ENCODE results near the gene HABP2. TPM values are rescaled to one million over a fixed set of nuclear protein-coding genes. Genes with fewer than 3 reads are reported as not detected.

HABP2 gene
- total and polyA plus RNA-seq, 8 donors, result 0.76 to 11.4 (median 3.8) TPM; not detected in 2

- Histone ChIP-seq H3K4me3 (no peak overlapping the region), H3K9me3 (no peaks in the 10 kb centered on the region), H3K36me3 (no peaks in the 10 kb centered on the region), H3K4me1 (peaks cover 21 to 43% (median 33%) of the 10 kb centered on the region in 4 donors), H3K27me3 (no peaks in the 10 kb centered on the region), H3K27ac (peak overlapping the region in 2 of 5 donors; percentile 27 to 29)
- WGBS, 5 donors, result 56 to 70% (median 58%) methylated on average over 9 of the region's 9 CpGs
- peak in 1 of 2 donors; percentile 28 for DNase-seq
- intact Hi-C loops (cut with DNase I; ENCODE audit: low total_unique reads), result no loop called here
- TF ChIP-seq POLR2AphosphoS5 (IDR thresholded peaks at IDR 0.05), result no peak
Observed at GRCh38 chr10:113557903-113558321, 5.1 kb downstream of the HABP2 start.

GRCh38 chr10:113560071-113560470, 7.2 kb downstream of the HABP2 start:
- intact Hi-C loops (cut with DNase I; ENCODE audit: low total_unique reads), result no loop called here
- no peak for TF ChIP-seq EP300 (IDR thresholded peaks at IDR 0.05)
- no peak for TF ChIP-seq POLR2AphosphoS5 (IDR thresholded peaks at IDR 0.05)
- TF ChIP-seq CTCF (IDR thresholded peaks at IDR 0.05), result no peak
- no peak for TF ChIP-seq POLR2A (IDR thresholded peaks at IDR 0.05)
- H3K4me1 ChIP-seq, result peaks cover 21 to 39% (median 31%) of the 10 kb centered on the region in 4 donors
- no peak overlapping the region for H3K27ac ChIP-seq
- no peak for DNase-seq
- 67 to 94% (median 87%) methylated on average over 5 of the region's 5 CpGs for WGBS, 5 donors
- no peak overlapping the region for H3K4me3 ChIP-seq
- no peaks in the 10 kb centered on the region for H3K36me3 ChIP-seq
- H3K9me3 ChIP-seq, result no peaks in the 10 kb centered on the region
- H3K27me3 ChIP-seq, result no peaks in the 10 kb centered on the region

- Histone ChIP-seq H3K4me3 (no peak overlapping the region), H3K27ac (peak overlapping the region in 4 of 5 donors; percentile 38 to 78 (median 66)), H3K36me3 (no peaks in the 10 kb centered on the region), H3K4me1 (peaks cover 21 to 39% (median 27%) of the 10 kb centered on the region in 4 donors), H3K27me3 (no peaks in the 10 kb centered on the region), H3K9me3 (no peaks in the 10 kb centered on the region)
- intact Hi-C loops (cut with DNase I; ENCODE audit: low total_unique reads), result no loop called here
- DNase-seq, result no peak
- WGBS, 5 donors, result 87 to 94% (median 91%) methylated on average over 3 of the region's 3 CpGs
- TF ChIP-seq EP300 (IDR thresholded peaks at IDR 0.05) (no peak), CTCF (IDR thresholded peaks at IDR 0.05) (no peak), POLR2A (IDR thresholded peaks at IDR 0.05) (no peak), POLR2AphosphoS5 (IDR thresholded peaks at IDR 0.05) (no peak)
Observed at GRCh38 chr10:113561214-113561613, 8.4 kb downstream of the HABP2 start.

GRCh38 chr10:113562069-113562468, 9.2 kb downstream of the HABP2 start:
- Histone ChIP-seq H3K27me3 (no peaks in the 10 kb centered on the region), H3K9me3 (no peaks in the 10 kb centered on the region), H3K27ac (peak overlapping the region in 4 of 5 donors; percentile 38 to 78 (median 66)), H3K4me3 (no peak overlapping the region), H3K36me3 (no peaks in the 10 kb centered on the region), H3K4me1 (peaks cover 17 to 36% (median 25%) of the 10 kb centered on the region in 4 donors)
- DNase-seq, result no peak
- intact Hi-C loops (cut with DNase I; ENCODE audit: low total_unique reads), result no loop called here
- TF ChIP-seq POLR2AphosphoS5 (IDR thresholded peaks at IDR 0.05) (peak in 1 of 3 donors; percentile 8), CTCF (IDR thresholded peaks at IDR 0.05) (no peak)
- 39 to 77% (median 62%) methylated on average over 6 of the region's 6 CpGs for WGBS, 5 donors

GRCh38 chr10:113562704-113563103, 9.9 kb downstream of the HABP2 start:
- intact Hi-C loops (cut with DNase I; ENCODE audit: low total_unique reads), result no loop called here
- WGBS, 5 donors, result 64 to 81% (median 72%) methylated on average over 5 of the region's 5 CpGs
- H3K4me1 ChIP-seq, result peaks cover 10 to 30% (median 21%) of the 10 kb centered on the region in 4 donors
- H3K4me3 ChIP-seq, result peak overlapping the region in 1 of 4 donors; percentile 46
- peak in 1 of 2 donors; percentile 24 for DNase-seq
- H3K27ac ChIP-seq, result peak overlapping the region in 4 of 5 donors; percentile 27 to 78 (median 66)
- H3K27me3 ChIP-seq, result no peaks in the 10 kb centered on the region
- no peaks in the 10 kb centered on the region for H3K36me3 ChIP-seq
- TF ChIP-seq POLR2AphosphoS5 (IDR thresholded peaks at IDR 0.05) (no peak), CTCF (IDR thresholded peaks at IDR 0.05) (no peak), POLR2A (IDR thresholded peaks at IDR 0.05) (no peak), EP300 (IDR thresholded peaks at IDR 0.05) (no peak)
- no peaks in the 10 kb centered on the region for H3K9me3 ChIP-seq

Measured in stomach (tissue), 9 donors.